Activated naive CD4-positive, alpha-beta T cell treated with Interleukin-2 at 50 U/mL for 16 hours (primary cell): ENCODE results near the gene FARSB.
A peak's percentile ranks its signal among the peaks of the same experiment; 100 is the strongest.
"Not testable (repeated sequence)": the region's sequence is repeated elsewhere in the genome, so short reads cannot be mapped to it uniquely, and the experiment has no call there.

ENCODE experiments used
- DNase-seq: peaks from one replicate; pipeline ENCODE4 v3.0.0-alpha.2; 2020

Gene FARSB

DNA sequence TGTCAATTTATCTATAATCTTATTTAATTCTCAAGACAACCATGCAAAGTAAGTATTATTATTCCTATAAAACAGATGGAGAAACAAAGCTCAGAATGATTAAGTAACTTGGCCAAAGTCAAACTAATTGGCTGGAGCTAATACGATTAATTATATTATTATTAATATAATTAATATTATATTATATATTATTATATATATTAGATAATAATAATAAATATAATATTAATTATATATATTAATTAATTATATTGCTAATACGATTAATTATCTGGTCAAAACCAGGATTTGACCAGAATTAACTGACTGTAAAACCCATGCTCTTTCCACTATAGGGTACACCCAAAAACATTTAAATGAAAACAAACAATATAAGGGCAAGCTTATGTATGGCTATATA is 52.4 kb downstream of the FARSB start:
- DNase-seq, result no peak

DNA sequence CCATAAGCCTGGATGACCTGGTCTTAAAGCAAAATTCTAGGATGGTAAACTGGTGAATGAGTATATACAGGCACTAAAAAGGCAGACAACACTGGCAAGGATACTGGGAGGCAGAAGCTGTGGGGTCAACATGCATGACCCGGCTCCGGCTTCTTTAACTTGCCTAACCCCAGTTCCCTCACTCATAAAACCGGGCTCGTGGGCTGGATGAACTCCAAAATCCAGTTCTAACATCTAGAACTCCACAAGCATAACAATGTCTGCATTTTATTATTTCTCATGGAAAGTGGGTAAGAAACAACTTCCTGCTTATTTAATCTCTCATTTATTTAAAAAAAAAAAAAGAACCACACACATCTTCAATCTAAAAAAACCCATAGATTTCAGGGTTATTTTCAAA is 57.3 kb downstream of the FARSB start:
- DNase-seq, result no peak

GRCh38 chr2:222595581-222595980 is 60.3 kb downstream of the FARSB start:
- DNase-seq, result no peak

- DNase-seq, result no peak
Observed at GRCh38 chr2:222594679-222595078, 61.2 kb downstream of the FARSB start.

DNA sequence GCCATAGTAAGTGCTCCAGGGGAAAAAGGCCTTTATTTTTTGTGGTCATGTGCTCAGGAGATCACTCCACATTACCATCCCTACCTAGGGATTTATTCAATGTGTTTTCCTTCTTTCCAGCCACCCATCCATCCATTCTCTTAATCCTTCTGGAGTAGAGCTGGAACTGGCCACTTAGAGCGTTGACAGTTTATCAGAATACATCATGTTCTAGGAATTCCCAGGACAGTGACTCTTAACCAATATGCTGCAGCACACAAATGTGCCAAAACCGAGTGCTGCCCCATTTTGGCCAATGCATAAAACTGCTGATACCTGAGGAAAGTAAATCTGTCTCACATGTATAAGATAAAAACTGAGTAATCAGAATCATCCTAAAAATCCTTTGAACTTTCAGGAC is 63.7 kb downstream of the FARSB start:
- DNase-seq, result no peak

- DNase-seq, result no peak
Observed at GRCh38 chr2:222591661-222592060, 64.2 kb downstream of the FARSB start.

GRCh38 chr2:222584589-222584988 is 71.3 kb downstream of the FARSB start:
- not testable (repeated sequence) for DNase-seq

- no peak for DNase-seq
Observed at GRCh38 chr2:222582928-222583327, 73.0 kb downstream of the FARSB start.

DNA sequence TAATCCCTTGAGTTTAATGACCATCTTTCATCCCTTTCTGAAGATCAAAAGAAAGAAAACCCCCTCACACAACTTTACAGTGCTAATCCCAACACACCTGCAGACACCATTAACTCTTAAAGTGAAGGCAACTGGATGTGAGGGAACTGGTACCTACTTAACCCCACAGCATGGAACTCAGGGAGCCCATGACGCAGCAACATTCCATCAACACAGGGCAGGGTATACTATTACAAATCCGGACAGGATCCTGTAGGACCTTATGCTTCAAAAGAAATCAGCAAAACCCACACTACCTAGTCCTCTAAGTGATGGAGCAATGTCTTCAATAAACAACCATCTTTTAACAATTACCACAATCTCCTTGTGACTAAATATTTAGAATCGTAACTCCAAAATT is 78.6 kb downstream of the FARSB start:
- no peak for DNase-seq

- no peak for DNase-seq
Observed at GRCh38 chr2:222576171-222577081, 79.5 kb downstream of the FARSB start.

DNA sequence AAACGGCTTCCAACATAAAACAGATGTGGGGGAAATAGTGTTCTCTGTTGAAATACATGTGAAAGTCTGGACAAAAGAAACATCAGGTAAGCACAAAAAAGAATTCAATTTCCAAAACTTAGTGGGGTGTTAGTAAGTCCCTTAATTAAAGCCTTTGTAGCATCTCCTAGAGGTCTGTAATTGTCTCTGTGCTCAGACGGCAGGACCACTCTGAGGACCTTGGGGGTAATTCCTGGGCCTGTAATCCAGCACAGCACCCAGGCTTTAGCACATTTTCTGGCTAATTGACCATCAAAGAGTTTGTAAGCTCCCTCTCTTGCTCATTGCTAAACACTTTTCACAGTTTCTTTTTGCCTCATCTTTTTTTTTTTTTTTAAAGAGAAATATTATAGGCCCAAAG is 80.3 kb downstream of the FARSB start:
- DNase-seq, result no peak

DNA sequence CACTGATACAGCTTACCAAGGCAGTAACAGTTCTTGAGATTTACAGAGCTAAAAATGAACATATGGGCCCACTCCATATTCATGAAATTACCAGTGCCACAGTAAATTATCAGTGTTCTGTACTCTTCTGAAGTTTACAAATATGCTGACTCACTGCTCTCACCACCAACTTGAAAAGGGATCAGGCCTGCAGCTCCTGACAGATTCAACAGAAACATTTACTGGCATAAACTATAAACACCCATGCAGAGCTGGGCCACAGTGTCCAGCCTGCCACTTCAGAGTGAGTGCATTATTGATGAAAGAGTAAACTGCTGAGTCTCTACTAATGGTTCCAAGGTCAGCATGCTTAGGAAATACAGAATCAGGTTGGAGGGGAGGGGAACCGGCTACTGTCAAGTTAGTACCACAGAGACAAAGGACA is 83.1 kb downstream of the FARSB start:
- no peak for DNase-seq

- no peak for DNase-seq
Observed at GRCh38 chr2:222572264-222572721, 83.6 kb downstream of the FARSB start.

DNA sequence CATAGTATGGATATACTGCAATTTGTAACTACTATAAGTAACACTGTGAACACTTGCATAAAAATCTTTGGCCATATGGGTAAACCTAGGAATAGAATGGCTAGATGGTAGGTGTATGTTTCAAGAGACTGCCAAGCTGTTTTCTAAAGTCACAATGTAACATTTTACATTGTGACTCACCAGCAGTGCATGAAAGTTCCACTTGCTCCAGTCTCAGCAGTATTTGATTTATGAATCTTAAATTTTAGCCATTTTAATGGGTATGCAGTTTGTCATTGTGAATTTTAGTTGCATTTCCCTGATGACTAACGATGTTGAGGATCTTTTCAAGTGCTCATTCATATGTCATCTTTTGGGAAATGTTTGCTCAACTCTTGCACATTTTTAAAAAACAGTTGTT is 86.1 kb downstream of the FARSB start:
- DNase-seq, result no peak

DNA sequence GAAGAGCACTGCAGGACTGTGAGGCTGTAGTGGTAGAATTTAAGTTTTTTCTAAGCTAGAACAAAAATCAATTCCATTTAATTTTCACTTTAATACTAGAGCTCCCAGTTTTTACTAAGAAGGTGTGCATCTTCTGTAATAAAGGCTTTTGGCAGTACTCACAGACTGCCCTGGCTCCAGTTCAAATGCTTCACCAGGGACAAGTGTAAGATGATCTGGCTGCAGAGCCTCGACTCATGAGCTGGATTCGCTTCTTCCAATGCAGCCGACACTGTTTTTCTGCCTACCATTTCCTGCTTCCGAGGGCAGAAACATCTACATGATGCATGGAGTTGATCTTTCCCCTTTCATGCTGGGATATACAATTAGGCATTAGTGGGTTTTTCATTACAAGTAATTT is 87.0 kb downstream of the FARSB start:
- DNase-seq, result no peak

DNA sequence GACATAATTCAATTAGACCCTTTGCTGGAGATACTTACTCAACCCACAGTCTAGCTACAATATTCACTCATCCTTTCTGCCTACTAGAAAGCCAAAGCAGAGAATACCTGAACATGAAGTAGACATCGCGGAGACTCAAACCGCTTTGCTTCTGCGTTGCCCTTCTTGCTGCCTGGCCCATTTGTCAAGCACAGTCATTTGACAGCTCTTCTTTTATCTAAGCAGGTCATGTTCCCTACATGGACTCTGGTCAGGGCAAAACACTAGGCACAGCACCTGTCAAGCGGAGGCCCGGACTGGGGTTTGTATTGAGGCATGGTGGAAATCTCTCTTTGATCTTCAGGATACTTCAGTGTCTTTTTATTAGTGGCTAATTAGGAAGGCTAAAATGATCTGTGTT is 89.7 kb downstream of the FARSB start:
- no peak for DNase-seq

DNA sequence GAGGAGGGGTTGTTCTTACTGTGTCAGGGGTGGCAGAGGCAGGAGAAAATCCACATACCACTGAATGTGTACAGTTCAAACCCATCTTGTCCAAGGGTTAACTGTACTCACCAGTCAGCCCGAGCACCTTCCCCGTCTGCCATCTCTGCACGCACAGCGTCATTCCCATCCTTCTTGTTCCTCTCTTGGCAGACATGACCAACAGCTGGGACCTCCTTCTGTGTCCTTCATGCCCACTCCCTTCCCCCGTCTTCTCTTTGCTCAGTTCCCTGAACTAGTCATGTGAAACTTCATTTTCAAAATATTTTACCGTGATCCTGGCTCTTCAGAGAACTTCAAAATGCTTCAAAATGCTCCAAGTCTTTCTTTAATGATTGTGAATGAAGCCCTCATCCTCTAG is 92.0 kb downstream of the FARSB start:
- no peak for DNase-seq

DNA sequence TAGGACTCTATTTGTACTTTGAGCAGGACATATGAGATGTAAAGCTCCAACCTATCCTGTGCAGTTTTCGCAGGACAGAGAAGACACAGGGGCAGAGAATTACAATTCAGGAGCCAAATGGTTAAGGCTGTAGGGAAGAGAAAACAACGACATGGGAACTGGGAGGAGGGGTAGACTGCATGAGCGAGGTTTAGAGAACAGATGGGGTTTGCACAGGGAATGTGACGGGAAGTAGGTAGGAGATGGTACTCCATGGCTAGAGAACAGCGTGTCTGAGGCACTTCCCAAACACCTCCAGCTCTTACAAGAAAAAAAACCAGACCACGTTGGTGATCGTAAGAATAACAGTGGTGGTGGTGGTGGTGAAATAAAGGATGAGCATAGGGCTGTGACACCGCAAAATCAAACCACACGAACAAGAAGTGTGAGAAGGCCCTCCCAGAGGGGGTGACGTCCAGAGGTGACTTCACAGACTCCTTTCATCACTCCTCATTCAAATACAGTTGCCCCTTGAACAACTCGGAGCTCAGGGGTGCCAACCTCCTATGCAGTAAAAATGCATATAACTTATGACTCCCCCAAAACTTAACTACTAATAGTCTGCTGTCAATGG is 92.7 kb downstream of the FARSB start:
- no peak for DNase-seq

- peak; percentile 16 for DNase-seq
Observed at GRCh38 chr2:222561817-222562645, 93.9 kb downstream of the FARSB start.

- DNase-seq, result no peak
Observed at GRCh38 chr2:222561151-222561550, 94.7 kb downstream of the FARSB start.

DNA sequence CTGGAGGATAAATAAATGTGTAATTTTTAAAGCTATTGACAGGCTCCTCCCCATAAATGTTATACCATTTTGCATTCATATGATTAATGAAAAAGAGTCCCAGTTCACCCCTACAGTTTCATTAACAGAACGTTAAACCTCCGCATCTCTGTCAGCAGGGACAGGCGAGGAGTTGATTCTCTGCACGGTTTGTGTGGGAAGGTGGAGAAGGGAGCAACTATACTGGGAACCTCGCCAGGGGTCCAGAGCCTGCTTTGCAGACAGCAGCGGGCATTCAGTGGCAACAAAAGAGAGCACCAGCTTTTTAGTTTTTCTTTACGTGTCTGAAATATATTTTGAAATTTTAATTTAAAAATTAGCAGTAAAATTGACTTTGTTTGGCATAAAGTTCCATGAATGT is 101.4 kb downstream of the FARSB start:
- no peak for DNase-seq

DNA sequence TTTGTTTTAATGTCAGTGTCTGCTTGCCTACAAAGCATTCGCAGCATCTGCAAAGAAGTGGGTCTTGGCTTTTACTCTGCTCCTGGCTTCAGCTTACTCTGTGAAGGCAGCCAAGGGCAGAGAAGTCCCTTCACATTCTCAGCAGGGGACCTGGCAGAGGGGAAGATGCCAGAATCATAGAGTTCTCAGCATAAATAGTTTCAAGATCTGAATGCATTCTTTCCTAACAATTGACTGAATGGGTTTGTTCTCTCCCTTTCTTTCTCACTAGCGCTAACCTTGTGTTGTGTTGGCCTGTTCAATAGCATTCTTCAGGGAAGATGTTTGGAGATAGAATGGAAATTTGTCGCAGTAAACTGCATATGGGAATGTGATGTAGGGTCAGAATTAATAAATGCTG is 106.9 kb downstream of the FARSB start:
- DNase-seq, result no peak

DNA sequence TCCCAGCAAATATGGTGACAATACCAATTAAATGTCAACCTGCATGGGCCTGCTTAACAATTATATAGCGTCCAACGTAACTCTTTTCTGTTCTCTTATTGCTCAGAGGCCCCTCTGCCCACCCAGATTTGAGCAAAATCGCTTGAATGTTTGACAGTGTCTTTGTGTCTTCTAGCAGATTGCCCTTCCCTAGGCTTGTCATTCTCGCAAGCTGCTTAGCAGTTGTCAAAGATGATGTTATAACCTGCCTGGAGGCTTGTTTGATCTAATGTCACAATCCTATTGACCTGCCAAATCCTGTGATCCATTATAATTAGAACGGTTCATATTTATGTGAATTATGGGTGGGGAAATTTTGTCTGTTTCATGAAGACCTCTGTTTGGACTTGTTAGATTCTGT is 108.8 kb downstream of the FARSB start:
- no peak for DNase-seq
